ENCODE results near the gene AFF1.

Gene AFF1

GRCh38 chr4:86934771-86935565 lies at the start of gene AFF1:
Gene AFF1, plus strand, starts transcription at chr4:86935011. Its CDS starts 13,523 bp downstream, at chr4:86948534.
- Histone ChIP-seq H3K27ac (ENCODE audit: low read depth in 2 of 2, low read length in 2 of 2) (peak within 1 kb of the TSS; percentile 98), H3K4me3 (ENCODE audit: low read length in 2 of 2) (peak within 1 kb of the TSS; percentile 86 to 94), H3K36me3 (ENCODE audit: control insufficient read depth in 2 of 2, insufficient read depth in 2 of 2, low read length in 2 of 2) (peaks cover 7 to 8% of the 10 kb centered on the region in 2 donors), H3K27me3 (ENCODE audit: control insufficient read depth in 2 of 2, insufficient read depth in 2 of 2, low read length in 2 of 2) (no peaks in the 10 kb centered on the region), H3K4me1 (ENCODE audit: control insufficient read depth in 2 of 2, insufficient read depth in 2 of 2, low read length in 2 of 2) (peaks cover 22 to 33% of the 10 kb centered on the region in 2 donors), H3K9me3 (ENCODE audit: control insufficient read depth in 2 of 2, low read length in 2 of 2) (no peaks in the 10 kb centered on the region), H3K9ac (ENCODE audit: low read depth in 1 of 2, low read length in 2 of 2) (peak within 1 kb of the TSS; percentile 93 to 95)

- Histone ChIP-seq H3K4me1 (ENCODE audit: control insufficient read depth in 2 of 2, insufficient read depth in 2 of 2, low read length in 2 of 2) (peaks cover 7 to 9% of the 10 kb centered on the region in 2 donors), H3K27ac (ENCODE audit: low read depth in 2 of 2, low read length in 2 of 2) (no peak overlapping the region), H3K9me3 (ENCODE audit: control insufficient read depth in 2 of 2, low read length in 2 of 2) (no peaks in the 10 kb centered on the region), H3K27me3 (ENCODE audit: control insufficient read depth in 2 of 2, insufficient read depth in 2 of 2, low read length in 2 of 2) (no peaks in the 10 kb centered on the region), H3K9ac (ENCODE audit: low read depth in 1 of 2, low read length in 2 of 2) (no peak overlapping the region), H3K36me3 (ENCODE audit: control insufficient read depth in 2 of 2, insufficient read depth in 2 of 2, low read length in 2 of 2) (no peaks in the 10 kb centered on the region), H3K4me3 (ENCODE audit: low read length in 2 of 2) (no peak overlapping the region)
These were observed 44.0 kb upstream of the AFF1 start for GRCh38 chr4:86890790-86891189.

DNA sequence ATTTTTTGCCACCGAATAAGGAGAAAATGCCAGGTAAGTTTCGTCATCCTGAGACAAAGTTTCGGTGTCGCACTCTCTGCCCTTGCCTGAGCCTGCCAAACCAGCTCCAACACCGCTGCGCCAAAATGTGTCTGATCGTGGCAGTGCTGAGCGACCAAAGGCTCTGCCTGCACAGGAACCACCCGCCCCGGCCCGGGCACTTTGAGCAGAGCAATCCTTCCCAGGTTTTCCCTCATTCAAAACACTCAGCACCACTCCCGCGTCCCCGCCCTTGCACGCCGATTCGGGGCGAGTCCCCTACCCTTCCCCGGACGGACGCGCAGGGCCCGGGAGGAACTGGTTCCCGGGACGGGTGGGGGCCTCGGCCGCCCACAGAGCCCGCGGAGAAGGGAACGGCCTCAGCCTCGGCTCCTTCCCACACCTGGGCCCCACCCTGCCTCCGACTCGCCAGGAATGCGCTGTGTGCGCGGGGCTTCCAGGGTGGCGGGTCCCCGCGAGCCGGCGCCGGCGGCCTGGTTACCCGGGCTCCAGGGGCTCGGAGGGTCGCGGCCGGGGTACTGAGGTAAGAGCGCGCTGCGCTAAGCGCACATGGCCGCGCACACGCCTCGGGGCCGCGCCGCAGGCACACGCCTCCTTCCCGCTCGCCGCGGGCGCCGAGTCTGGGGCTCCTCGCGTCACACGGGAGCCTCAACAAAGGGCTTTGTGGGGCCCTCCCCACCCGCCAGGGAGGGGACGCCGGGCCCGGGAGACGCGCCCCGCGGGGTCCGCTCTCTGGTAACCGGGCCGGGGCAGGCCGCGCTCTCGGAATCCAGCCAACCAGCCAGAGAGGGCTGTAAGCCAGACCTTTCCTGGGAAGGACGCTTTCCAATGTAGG lies 42.8 kb upstream of the AFF1 start, which contains the start of gene C4orf36:
Gene C4orf36, minus strand, starts transcription at position 661 of the 874 bp plus-strand sequence. CDS start 902 bp downstream, outside the sequence.
- Histone ChIP-seq H3K4me1 (ENCODE audit: control insufficient read depth in 2 of 2, insufficient read depth in 2 of 2, low read length in 2 of 2) (peaks cover 7 to 9% of the 10 kb centered on the region in 2 donors), H3K27ac (ENCODE audit: low read depth in 2 of 2, low read length in 2 of 2) (no peak within 1 kb of the TSS), H3K4me3 (ENCODE audit: low read length in 2 of 2) (peak within 1 kb of the TSS; percentile 77 to 79), H3K27me3 (ENCODE audit: control insufficient read depth in 2 of 2, insufficient read depth in 2 of 2, low read length in 2 of 2) (no peaks in the 10 kb centered on the region), H3K36me3 (ENCODE audit: control insufficient read depth in 2 of 2, insufficient read depth in 2 of 2, low read length in 2 of 2) (no peaks in the 10 kb centered on the region), H3K9ac (ENCODE audit: low read depth in 1 of 2, low read length in 2 of 2) (peak within 1 kb of the TSS; percentile 41 to 60), H3K9me3 (ENCODE audit: control insufficient read depth in 2 of 2, low read length in 2 of 2) (no peaks in the 10 kb centered on the region)

DNA sequence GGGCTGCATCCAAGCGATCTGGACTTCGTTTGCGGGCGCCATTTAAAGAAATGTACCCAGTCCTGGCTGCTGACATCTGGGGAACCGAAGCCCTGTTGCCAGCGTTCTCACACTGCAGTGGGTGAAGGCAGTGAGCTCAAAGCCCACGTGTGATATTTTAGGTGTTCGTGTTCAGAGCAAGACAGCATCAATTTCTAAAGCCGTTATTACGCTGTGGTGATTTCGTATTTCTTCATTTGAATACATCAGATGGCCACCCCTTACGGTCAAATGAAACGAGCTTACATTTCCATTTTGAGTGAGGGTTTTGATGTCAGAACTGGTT lies 42.2 kb upstream of the AFF1 start:
- Histone ChIP-seq H3K27me3 (ENCODE audit: control insufficient read depth in 2 of 2, insufficient read depth in 2 of 2, low read length in 2 of 2) (no peaks in the 10 kb centered on the region), H3K9me3 (ENCODE audit: control insufficient read depth in 2 of 2, low read length in 2 of 2) (no peaks in the 10 kb centered on the region), H3K4me3 (ENCODE audit: low read length in 2 of 2) (peak overlapping the region; percentile 77 to 79), H3K4me1 (ENCODE audit: control insufficient read depth in 2 of 2, insufficient read depth in 2 of 2, low read length in 2 of 2) (peaks cover 7 to 9% of the 10 kb centered on the region in 2 donors), H3K27ac (ENCODE audit: low read depth in 2 of 2, low read length in 2 of 2) (no peak overlapping the region), H3K9ac (ENCODE audit: low read depth in 1 of 2, low read length in 2 of 2) (peak overlapping the region; percentile 41 to 60), H3K36me3 (ENCODE audit: control insufficient read depth in 2 of 2, insufficient read depth in 2 of 2, low read length in 2 of 2) (no peaks in the 10 kb centered on the region)

DNA sequence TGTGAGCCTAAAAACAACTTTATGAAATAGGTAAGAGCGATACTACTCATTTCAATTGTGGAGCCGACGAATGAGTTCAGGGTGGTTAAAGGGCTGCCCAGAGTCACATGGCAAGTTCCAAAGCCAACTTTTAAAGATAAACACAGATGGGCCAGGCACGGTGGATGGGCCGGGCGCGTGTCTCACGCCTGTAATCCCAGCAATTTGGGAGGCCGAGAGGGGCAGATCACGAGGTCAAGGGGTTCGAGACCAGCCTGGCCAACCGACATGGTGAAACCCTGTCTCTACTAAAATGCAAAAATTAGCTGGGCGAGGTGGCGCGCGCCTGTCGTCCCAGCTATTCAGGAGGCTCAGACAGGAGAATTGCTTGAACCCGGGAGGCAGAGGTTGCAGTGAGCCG lies 41.7 kb upstream of the AFF1 start:
- no peaks in the 10 kb centered on the region for H3K27me3 ChIP-seq (ENCODE audit: control insufficient read depth in 2 of 2, insufficient read depth in 2 of 2, low read length in 2 of 2)
- no peaks in the 10 kb centered on the region for H3K36me3 ChIP-seq (ENCODE audit: control insufficient read depth in 2 of 2, insufficient read depth in 2 of 2, low read length in 2 of 2)
- H3K9me3 ChIP-seq (ENCODE audit: control insufficient read depth in 2 of 2, low read length in 2 of 2): no peaks in the 10 kb centered on the region
- H3K27ac ChIP-seq (ENCODE audit: low read depth in 2 of 2, low read length in 2 of 2): no peak overlapping the region
- peak overlapping the region in 1 of 2 donors; percentile 77 for H3K4me3 ChIP-seq (ENCODE audit: low read length in 2 of 2)
- peaks cover 7 to 9% of the 10 kb centered on the region in 2 donors for H3K4me1 ChIP-seq (ENCODE audit: control insufficient read depth in 2 of 2, insufficient read depth in 2 of 2, low read length in 2 of 2)
- H3K9ac ChIP-seq (ENCODE audit: low read depth in 1 of 2, low read length in 2 of 2): no peak overlapping the region

GRCh38 chr4:86894455-86894854 lies 40.4 kb upstream of the AFF1 start:
- Histone ChIP-seq H3K27me3 (ENCODE audit: control insufficient read depth in 2 of 2, insufficient read depth in 2 of 2, low read length in 2 of 2) (no peaks in the 10 kb centered on the region), H3K9me3 (ENCODE audit: control insufficient read depth in 2 of 2, low read length in 2 of 2) (no peaks in the 10 kb centered on the region), H3K36me3 (ENCODE audit: control insufficient read depth in 2 of 2, insufficient read depth in 2 of 2, low read length in 2 of 2) (no peaks in the 10 kb centered on the region), H3K9ac (ENCODE audit: low read depth in 1 of 2, low read length in 2 of 2) (no peak overlapping the region), H3K4me3 (ENCODE audit: low read length in 2 of 2) (no peak overlapping the region), H3K4me1 (ENCODE audit: control insufficient read depth in 2 of 2, insufficient read depth in 2 of 2, low read length in 2 of 2) (peaks cover 7 to 9% of the 10 kb centered on the region in 2 donors), H3K27ac (ENCODE audit: low read depth in 2 of 2, low read length in 2 of 2) (no peak overlapping the region)

DNA sequence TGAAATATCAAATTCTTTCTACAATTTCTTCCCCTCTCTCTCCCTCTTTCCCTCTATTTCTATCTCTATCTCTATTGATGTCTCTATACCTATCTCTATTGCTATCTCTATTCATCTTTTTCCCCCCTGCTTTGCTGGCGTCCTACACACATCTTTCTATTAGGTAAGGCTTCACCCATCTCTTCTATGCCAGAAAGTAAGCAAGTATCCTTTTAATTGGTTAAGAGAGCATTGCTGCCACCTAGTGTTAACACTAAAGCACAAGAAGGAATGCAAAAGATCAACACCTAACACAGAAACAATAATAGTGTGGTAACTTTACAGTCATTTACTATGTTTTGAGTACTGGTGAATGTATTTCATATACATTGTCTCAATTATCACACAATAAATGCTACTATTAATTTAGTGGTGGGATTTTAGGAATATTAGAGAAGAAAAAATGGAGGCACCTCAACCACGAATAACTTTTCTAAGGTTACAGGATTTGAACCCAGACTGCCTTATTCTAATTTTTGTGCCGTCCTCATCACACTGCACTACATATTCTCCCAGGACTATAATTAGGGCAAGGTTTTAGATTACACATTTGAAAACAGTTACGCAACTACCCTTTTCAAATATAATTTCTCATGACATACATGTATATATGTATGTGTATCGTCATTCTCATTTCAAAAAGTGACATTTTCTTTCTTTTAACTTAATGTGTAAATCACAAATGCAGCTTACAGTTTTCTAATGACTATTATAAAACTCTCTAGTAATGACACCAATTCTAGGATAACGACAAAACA lies 38.9 kb upstream of the AFF1 start:
- peaks cover 7 to 9% of the 10 kb centered on the region in 2 donors for H3K4me1 ChIP-seq (ENCODE audit: control insufficient read depth in 2 of 2, insufficient read depth in 2 of 2, low read length in 2 of 2)
- no peaks in the 10 kb centered on the region for H3K27me3 ChIP-seq (ENCODE audit: control insufficient read depth in 2 of 2, insufficient read depth in 2 of 2, low read length in 2 of 2)
- H3K4me3 ChIP-seq (ENCODE audit: low read length in 2 of 2): no peak overlapping the region
- no peaks in the 10 kb centered on the region for H3K36me3 ChIP-seq (ENCODE audit: control insufficient read depth in 2 of 2, insufficient read depth in 2 of 2, low read length in 2 of 2)
- H3K9me3 ChIP-seq (ENCODE audit: control insufficient read depth in 2 of 2, low read length in 2 of 2): no peaks in the 10 kb centered on the region
- H3K27ac ChIP-seq (ENCODE audit: low read depth in 2 of 2, low read length in 2 of 2): no peak overlapping the region
- no peak overlapping the region for H3K9ac ChIP-seq (ENCODE audit: low read depth in 1 of 2, low read length in 2 of 2)

- no peaks in the 10 kb centered on the region for H3K36me3 ChIP-seq (ENCODE audit: control insufficient read depth in 2 of 2, insufficient read depth in 2 of 2, low read length in 2 of 2)
- H3K4me1 ChIP-seq (ENCODE audit: control insufficient read depth in 2 of 2, insufficient read depth in 2 of 2, low read length in 2 of 2): peaks cover 4 to 5% of the 10 kb centered on the region in 2 donors
- no peak overlapping the region for H3K27ac ChIP-seq (ENCODE audit: low read depth in 2 of 2, low read length in 2 of 2)
- no peaks in the 10 kb centered on the region for H3K9me3 ChIP-seq (ENCODE audit: control insufficient read depth in 2 of 2, low read length in 2 of 2)
- H3K9ac ChIP-seq (ENCODE audit: low read depth in 1 of 2, low read length in 2 of 2): no peak overlapping the region
- no peaks in the 10 kb centered on the region for H3K27me3 ChIP-seq (ENCODE audit: control insufficient read depth in 2 of 2, insufficient read depth in 2 of 2, low read length in 2 of 2)
- H3K4me3 ChIP-seq (ENCODE audit: low read length in 2 of 2): no peak overlapping the region
These were observed 38.2 kb upstream of the AFF1 start for GRCh38 chr4:86896596-86896995.

DNA sequence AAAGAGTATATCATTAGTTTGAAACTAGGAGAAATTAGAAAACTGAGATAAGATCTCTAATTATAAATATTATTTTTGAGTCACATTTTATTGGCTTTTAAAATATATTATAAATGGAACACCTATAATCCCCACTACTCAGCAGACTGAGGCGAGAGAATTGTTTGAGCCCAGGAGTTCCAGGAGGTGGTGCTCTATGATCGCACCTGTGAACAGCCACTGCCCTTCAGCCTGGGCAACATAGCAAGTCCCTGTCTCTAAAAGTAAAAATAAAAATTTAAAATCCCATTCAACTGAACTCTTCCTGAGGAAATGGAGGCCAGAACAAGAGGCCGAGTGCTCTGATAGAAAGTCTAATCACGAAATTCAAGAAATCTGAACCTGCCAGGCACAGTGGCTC lies 36.2 kb upstream of the AFF1 start:
- no peaks in the 10 kb centered on the region for H3K9me3 ChIP-seq (ENCODE audit: control insufficient read depth in 2 of 2, low read length in 2 of 2)
- no peaks in the 10 kb centered on the region for H3K4me1 ChIP-seq (ENCODE audit: control insufficient read depth in 2 of 2, insufficient read depth in 2 of 2, low read length in 2 of 2)

More for the DNA sequence above, 36.2 kb upstream of the AFF1 start:
- no peak overlapping the region for H3K27ac ChIP-seq (ENCODE audit: low read depth in 2 of 2, low read length in 2 of 2)
- no peaks in the 10 kb centered on the region for H3K36me3 ChIP-seq (ENCODE audit: control insufficient read depth in 2 of 2, insufficient read depth in 2 of 2, low read length in 2 of 2)
- H3K27me3 ChIP-seq (ENCODE audit: control insufficient read depth in 2 of 2, insufficient read depth in 2 of 2, low read length in 2 of 2): no peaks in the 10 kb centered on the region
- no peak overlapping the region for H3K4me3 ChIP-seq (ENCODE audit: low read length in 2 of 2)
- H3K9ac ChIP-seq (ENCODE audit: low read depth in 1 of 2, low read length in 2 of 2): no peak overlapping the region
